HG02938 (cell line): ENCODE measurements around the gene CEP95.
"Not testable (repeated sequence)": the region's sequence is repeated elsewhere in the genome, so short reads cannot be mapped to it uniquely, and the experiment has no call there.

Experiments
- ATAC-seq: cut with Tn5 transposase; IDR thresholded peaks from one replicate; pipeline ENCODE4 v1.9.1; 2021; ENCODE audit warnings: mild to moderate bottlenecking, moderate library complexity; ENCODE audit not compliant: unreplicated experiment

The CEP95 gene

GRCh38 chr17:64572682-64573154 is 65.9 kb downstream of the CEP95 start:
- no peak for ATAC-seq

GRCh38 chr17:64573214-64573613 is 66.4 kb downstream of the CEP95 start:
- no peak for ATAC-seq

GRCh38 chr17:64574646-64575045 is 67.9 kb downstream of the CEP95 start:
- no peak for ATAC-seq

DNA sequence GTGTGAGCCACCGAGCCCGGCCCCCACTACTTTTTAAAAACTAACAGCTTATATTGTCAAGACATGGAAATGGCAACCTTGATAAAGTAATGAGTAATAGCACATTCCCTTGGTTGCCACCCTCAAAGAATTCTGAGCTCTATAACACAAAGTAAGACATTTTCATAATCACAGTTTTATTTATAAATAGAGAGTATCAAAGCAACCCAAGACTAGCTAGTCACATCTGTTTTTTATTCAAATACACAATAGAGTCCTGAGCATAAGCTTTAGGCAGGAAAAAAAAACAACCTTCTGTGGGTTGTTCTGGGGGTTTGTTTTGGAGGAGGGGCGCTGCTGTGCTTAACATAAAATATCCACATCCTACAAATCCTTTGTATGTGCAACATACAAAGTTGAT is 68.7 kb downstream of the CEP95 start:
- no peak for ATAC-seq

- ATAC-seq, result not testable (repeated sequence)
Observed at GRCh38 chr17:64577025-64577424, 70.2 kb downstream of the CEP95 start.

DNA sequence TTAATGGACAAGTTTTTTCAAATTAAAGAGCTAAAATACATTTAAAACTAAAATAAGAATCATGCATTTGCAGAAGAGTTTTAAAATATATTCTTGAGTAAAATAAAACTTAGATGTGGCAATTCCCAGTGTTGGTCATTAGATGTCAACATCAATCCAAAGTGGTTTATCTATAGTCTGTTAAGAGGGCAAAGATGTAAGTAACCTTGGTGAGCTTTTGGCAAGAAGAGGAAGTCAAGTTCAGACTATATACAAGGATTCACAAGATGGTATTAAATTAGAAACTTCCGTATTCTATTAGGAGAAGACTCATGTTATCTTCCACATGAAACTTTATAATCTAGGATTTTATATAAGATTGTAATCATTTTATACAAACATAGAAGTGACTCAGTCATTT is 73.1 kb downstream of the CEP95 start:
- no peak for ATAC-seq

- no peak for ATAC-seq
Observed at GRCh38 chr17:64580384-64581315, 73.9 kb downstream of the CEP95 start.

GRCh38 chr17:64583038-64583437 is 76.3 kb downstream of the CEP95 start:
- no peak for ATAC-seq

DNA sequence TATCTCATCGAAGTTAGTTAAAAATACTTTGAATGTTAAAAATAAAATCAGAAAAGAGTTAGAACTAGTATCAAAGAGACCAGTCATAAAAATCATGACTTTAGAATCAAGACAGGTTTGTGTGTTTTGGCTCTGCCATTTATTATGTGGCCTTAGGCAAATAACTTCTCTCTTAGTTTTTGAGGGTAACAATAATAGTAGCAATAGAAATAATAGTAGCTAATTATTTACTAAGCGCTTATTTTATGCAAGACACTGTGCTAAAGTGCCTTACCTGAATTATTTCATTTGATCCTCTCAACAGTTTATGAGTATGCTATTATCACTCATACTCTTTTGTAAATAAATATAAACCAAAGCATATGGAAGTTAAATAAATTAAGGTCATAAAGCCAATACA is 78.4 kb downstream of the CEP95 start:
- no peak for ATAC-seq
